Skin epidermis (tissue), 12 donors: Measurements from ENCODE around the gene PCDHA2.
A peak's percentile ranks its signal among the peaks of the same experiment; 100 is the strongest.
"Not testable (repeated sequence)": the region's sequence is repeated elsewhere in the genome, so short reads cannot be mapped to it uniquely, and the experiment has no call there.

Experiments used
- H3K27ac ChIP-seq, 21 experiments: fragments of 200-600 bp; sonication (generic) in 11 of 21; one replicate each; pipeline ENCODE4 v1.5.0; 2020; ENCODE audit warnings: mild to moderate bottlenecking in 3 of 21, inconsistent platforms in 2 of 21, moderate library complexity in 2 of 21
- H3K4me3 ChIP-seq, 7 experiments: fragments of 200-600 bp; sonication (generic) in 2 of 7; one replicate each; pipeline ENCODE4 v1.5.0; 2020; ENCODE audit warnings: inconsistent platforms in 2 of 7, mild to moderate bottlenecking in 2 of 7, moderate library complexity in 1 of 7

PCDHA2 gene

GRCh38 chr5:140808241-140808888 lies 13.7 kb downstream of the PCDHA2 start:
- H3K27ac ChIP-seq, H3K4me3 ChIP-seq: not testable (repeated sequence)

- Histone ChIP-seq H3K4me3 (no peak overlapping the region), H3K27ac (no peak overlapping the region)
Observed at GRCh38 chr5:140808889-140809291, 14.2 kb downstream of the PCDHA2 start.

DNA sequence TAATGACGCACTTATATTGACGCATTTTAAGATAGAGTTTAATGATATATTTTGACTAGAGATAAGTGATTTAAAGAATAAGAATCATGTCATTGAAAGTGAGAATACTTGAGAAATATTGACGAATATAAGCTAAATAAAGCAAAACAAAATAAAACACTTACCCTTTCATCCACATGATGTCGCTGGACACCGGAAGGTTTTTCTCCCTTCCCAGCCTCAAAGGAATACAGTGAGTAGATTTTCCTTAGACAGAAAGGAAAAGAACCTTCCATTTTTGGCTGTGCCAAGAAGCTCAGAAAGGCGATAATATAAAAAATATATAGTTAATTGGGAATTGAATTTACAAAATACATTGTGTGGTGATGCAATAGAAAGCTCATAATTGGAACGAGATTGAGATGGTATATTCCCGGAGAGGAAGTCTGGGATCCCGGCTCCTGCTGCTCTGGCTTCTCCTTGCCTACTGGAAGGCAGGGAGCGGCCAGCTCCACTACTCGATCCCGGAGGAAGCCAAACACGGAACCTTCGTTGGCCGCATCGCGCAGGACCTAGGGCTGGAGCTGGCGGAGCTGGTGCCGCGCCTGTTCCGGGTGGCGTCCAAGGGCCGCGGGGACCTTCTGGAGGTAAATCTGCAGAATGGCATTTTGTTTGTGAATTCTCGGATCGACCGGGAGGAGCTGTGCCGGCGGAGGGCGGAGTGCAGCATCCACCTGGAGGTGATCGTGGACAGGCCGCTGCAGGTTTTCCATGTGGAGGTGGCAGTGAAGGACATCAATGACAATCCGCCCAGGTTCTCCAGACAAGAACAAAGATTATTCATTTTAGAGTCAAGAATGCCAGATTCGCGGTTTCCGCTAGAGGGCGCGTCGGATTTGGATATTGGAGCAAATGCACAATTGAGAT lies 27.0 kb downstream of the PCDHA2 start, which contains the start of gene PCDHA5:
TSS of gene PCDHA5 (plus strand) at position 239 of the 906 bp plus-strand sequence.
- Histone ChIP-seq H3K27ac (no peak within 1 kb of the TSS), H3K4me3 (peak within 1 kb of the TSS in 1 of 7 experiments; percentile 12)

- Histone ChIP-seq H3K4me3 (no peak overlapping the region), H3K27ac (no peak overlapping the region)
Observed at GRCh38 chr5:140822281-140822629, 27.6 kb downstream of the PCDHA2 start.

GRCh38 chr5:140822969-140823368 lies 28.3 kb downstream of the PCDHA2 start:
- H3K4me3 ChIP-seq, H3K27ac ChIP-seq: not testable (repeated sequence)

GRCh38 chr5:140823475-140823874 lies 28.8 kb downstream of the PCDHA2 start:
- no peak overlapping the region for H3K4me3 ChIP-seq
- H3K27ac ChIP-seq = no peak overlapping the region

GRCh38 chr5:140827704-140828361 lies 33.2 kb downstream of the PCDHA2 start, which contains the start of gene PCDHA6:
Gene PCDHA6 (plus strand): TSS chr5:140827960. CDS start chr5:140828092, 132 bp downstream.
- Histone ChIP-seq H3K27ac (no peak within 1 kb of the TSS), H3K4me3 (no peak within 1 kb of the TSS)

DNA sequence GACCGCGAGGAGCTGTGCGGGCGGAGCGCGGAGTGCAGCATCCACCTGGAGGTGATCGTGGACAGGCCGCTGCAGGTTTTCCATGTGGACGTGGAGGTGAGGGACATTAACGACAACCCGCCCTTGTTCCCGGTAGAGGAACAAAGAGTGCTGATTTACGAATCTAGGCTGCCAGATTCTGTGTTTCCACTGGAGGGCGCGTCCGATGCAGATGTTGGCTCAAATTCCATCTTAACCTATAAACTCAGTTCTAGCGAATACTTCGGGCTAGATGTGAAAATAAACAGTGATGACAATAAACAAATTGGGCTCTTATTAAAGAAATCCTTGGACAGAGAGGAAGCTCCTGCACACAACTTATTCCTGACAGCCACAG lies 33.7 kb downstream of the PCDHA2 start:
- H3K4me3 ChIP-seq = no peak overlapping the region
- H3K27ac ChIP-seq = no peak overlapping the region

- H3K4me3 ChIP-seq, H3K27ac ChIP-seq: not testable (repeated sequence)
Observed at GRCh38 chr5:140829511-140830501, 35.2 kb downstream of the PCDHA2 start.

GRCh38 chr5:140833993-140834392 lies 39.3 kb downstream of the PCDHA2 start, which contains the start of gene PCDHA7:
Gene PCDHA7 (plus strand): TSS chr5:140834269. CDS start chr5:140834384, 115 bp downstream.
- no peak within 1 kb of the TSS for H3K27ac ChIP-seq

DNA sequence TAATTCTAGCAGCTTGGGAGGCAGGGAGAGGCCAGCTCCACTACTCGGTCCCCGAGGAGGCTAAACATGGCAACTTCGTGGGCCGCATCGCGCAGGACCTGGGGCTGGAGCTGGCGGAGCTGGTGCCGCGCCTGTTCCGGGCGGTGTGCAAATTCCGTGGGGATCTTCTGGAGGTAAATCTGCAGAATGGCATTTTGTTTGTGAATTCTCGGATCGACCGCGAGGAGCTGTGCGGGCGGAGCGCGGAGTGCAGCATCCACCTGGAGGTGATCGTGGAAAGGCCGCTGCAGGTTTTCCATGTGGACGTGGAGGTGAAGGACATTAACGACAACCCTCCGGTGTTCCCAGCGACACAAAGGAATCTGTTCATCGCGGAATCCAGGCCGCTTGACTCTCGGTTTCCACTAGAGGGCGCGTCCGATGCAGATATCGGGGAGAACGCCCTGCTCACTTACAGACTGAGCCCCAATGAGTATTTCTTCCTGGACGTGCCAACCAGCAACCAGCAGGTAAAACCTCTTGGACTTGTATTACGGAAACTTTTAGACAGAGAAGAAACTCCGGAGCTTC lies 39.9 kb downstream of the PCDHA2 start:
- H3K4me3 ChIP-seq = not testable (repeated sequence)

More at GRCh38 chr5:140833993-140834392, 39.3 kb downstream of the PCDHA2 start, which contains the start of gene PCDHA7:
- H3K4me3 ChIP-seq = no peak within 1 kb of the TSS

GRCh38 chr5:140835622-140836510 lies 41.2 kb downstream of the PCDHA2 start:
- no peak overlapping the region for H3K4me3 ChIP-seq

More for the DNA sequence above, 39.9 kb downstream of the PCDHA2 start:
- H3K27ac ChIP-seq = not testable (repeated sequence)

DNA sequence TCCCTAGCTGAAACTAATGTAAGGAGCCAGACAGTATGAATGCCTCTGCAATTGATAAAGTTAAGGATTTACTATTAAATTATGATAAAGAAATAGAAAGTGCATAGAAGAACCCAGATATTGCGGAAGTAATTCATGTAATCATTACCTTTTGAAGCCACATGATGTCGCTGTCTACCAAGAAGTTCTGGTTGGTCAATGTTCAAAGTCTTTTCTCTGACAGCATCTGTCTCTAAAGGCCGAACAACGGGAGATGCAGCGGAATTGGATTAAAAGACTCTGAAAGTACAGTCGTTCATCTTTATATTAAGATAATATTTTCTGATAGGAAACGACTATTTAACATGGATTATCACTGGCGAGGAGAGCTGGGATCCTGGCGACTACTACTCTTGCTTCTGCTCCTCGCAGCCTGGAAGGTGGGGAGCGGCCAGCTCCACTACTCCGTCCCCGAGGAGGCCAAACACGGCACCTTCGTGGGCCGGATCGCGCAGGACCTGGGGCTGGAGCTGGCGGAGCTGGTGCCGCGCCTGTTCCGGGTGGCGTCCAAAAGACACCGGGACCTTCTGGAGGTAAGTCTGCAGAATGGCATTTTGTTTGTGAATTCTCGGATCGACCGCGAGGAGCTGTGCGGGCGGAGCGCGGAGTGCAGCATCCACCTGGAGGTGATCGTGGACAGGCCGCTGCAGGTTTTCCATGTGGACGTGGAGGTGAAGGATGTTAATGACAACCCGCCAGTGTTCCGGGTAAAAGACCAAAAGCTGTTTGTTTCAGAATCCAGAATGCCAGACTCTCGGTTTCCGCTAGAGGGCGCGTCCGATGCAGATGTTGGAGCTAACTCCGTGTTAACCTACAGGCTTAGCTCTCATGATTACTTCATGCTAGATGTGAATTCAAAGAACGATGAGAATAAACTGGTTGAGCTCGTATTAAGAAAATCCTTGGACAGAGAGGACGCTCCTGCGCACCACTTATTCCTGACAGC lies 46.6 kb downstream of the PCDHA2 start, which contains the start of gene PCDHA8:
TSS of gene PCDHA8 (plus strand) at position 210 of the 985 bp plus-strand sequence. CDS start at position 345, 135 bp downstream.
- Histone ChIP-seq H3K27ac (no peak within 1 kb of the TSS), H3K4me3 (no peak within 1 kb of the TSS)

More at GRCh38 chr5:140835622-140836510, 41.2 kb downstream of the PCDHA2 start:
- no peak overlapping the region for H3K27ac ChIP-seq

DNA sequence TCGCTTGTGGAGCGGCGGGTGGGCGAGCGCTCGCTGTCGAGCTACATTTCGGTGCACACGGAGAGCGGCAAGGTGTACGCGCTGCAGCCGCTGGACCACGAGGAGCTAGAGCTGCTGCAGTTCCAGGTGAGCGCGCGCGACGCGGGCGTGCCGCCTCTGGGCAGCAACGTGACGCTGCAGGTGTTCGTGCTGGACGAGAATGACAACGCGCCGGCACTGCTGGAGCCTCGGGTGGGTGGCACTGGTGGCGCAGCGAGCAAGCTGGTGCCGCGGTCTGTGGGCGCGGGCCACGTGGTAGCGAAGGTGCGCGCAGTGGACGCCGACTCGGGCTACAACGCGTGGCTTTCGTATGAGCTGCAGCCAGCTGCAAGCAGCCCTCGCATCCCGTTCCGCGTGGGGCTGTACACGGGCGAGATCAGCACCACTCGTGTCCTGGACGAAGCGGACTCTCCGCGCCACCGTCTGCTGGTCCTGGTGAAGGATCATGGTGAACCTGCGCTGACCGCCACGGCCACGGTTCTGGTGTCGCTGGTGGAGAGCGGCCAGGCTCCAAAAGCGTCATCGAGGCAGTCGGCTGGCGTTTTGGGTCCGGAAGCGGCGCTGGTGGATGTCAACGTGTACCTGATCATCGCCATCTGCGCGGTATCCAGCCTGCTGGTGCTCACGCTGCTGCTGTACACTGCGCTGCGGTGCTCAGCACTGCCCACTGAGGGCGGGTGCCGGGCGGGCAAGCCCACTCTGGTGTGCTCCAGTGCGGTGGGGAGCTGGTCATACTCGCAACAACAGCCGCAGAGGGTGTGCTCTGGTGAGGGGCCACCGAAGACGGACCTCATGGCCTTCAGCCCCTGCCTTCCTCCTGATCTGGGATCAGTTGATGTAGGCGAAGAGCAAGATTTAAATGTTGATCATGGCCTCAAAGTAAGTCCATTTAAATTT lies 48.4 kb downstream of the PCDHA2 start:
- Histone ChIP-seq H3K4me3 (no peak overlapping the region), H3K27ac (no peak overlapping the region)
